Measurements from ENCODE around the gene BMI1. TPM values are rescaled to one million over a fixed set of nuclear protein-coding genes. Genes with fewer than 3 reads are reported as not detected.
A peak's percentile ranks its signal among the peaks of the same experiment; 100 is the strongest.

The BMI1 gene
- total and polyA plus RNA-seq, 2 of the 4 experiments (the other 2 are of a cell fraction): 19.7 to 25.8 TPM

DNA sequence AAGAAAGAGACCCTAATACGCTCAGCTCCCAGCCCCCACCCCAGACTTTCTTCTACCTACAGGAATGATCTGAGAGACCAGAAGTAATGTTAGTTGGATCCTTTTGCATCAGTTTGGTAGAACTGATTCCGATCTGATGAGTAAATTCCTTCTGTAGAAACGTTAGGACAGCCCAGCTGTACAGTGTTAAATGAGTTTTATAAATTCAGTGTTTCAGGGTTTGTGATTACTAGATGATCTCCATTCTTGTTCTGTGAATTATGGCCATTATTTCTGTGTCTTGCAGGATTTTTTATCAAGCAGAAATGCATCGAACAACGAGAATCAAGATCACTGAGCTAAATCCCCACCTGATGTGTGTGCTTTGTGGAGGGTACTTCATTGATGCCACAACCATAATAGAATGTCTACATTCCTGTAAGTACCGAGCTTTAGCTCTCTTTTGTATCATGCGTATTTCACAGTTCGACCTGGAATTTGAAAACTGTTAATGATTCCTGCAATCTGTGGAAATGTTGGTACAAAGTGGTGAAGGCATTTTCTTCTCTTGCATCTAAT is 5.3 kb downstream of the BMI1 start:
- peak overlapping the region in 1 of 2 experiments; percentile 54; a peak in 1 of 4 replicates for H4K8ac ChIP-seq (ENCODE audit: low read depth in 2 of 2, low read length in 2 of 2)
- H2BK120ac ChIP-seq (ENCODE audit: low read depth, low read length): no peak overlapping the region
- H2AK5ac ChIP-seq (ENCODE audit: low read depth, low read length): no peak overlapping the region
- H3K4me2 ChIP-seq (ENCODE audit: low read depth, low read length): peak overlapping the region; percentile 82
- POLR2A ChIA-PET (ENCODE audit: unreplicated experiment): no interaction called here
- peak overlapping the region; percentile 85 for H2AFZ ChIP-seq (replicated peaks; ENCODE audit: low read length, poor library complexity)
- in situ Hi-C loops (cut with MboI; ENCODE audit: low sequenced_read_pairs): loop anchor here (10.0 kb wide), 1 partner anchor 499 kb away; no protein-coding TSS in a partner anchor
- TF ChIP-seq SMC3 (IDR thresholded peaks at IDR 0.05; ENCODE audit: low read depth, low read length) (no peak), RCOR1 (IDR thresholded peaks at IDR 0.05; ENCODE audit: insufficient replicate concordance, low read length) (no peak), RFX5 (IDR thresholded peaks at IDR 0.05; ENCODE audit: low read depth, low read length) (no peak)
- H4K5ac ChIP-seq (ENCODE audit: low read depth, low read length): no peak overlapping the region
- H2BK5ac ChIP-seq (ENCODE audit: low read depth, low read length, poor library complexity, severe bottlenecking): no peak overlapping the region
- no TSS peak for BruUV-seq (replicated peaks)
- H3K4me1 ChIP-seq (ENCODE audit: control insufficient read depth, insufficient read depth, low read length): no peaks in the 10 kb centered on the region; the same call in 1 of the 2 replicates
- no peak overlapping the region for H3K4ac ChIP-seq (ENCODE audit: low read depth, low read length)
- no peak overlapping the region; the same call in 1 of the 2 replicates for H3K14ac ChIP-seq (replicated peaks; ENCODE audit: low read depth, low read length)
- dilution Hi-C loops (cut with HindIII; ENCODE audit: low sequenced_read_pairs, unreplicated experiment): no loop called here
- H3K9ac ChIP-seq (ENCODE audit: low read depth, low read length): peak overlapping the region; percentile 78
- no CpG with 5 or more reads among the region's 8 CpGs for WGBS, 2 experiments (ENCODE audit: extremely low coverage in 2 of 2, insufficient read length in 1 of 2)
- 0 out of 2 replicates have a peak, but pooled peaks cover 2% of the 10 kb centered on the region for H3K9me1 ChIP-seq (ENCODE audit: insufficient read depth, low read length)
- peak overlapping the region; percentile 55; the same call in 1 of the 2 replicates for H3K23ac ChIP-seq (ENCODE audit: low read depth, low read length)
- no peak overlapping the region for H2BK20ac ChIP-seq (ENCODE audit: low read depth, low read length)
- DNase-seq (peak; percentile 32), ATAC-seq (ENCODE audit: low read depth) (peak; percentile 4)
- H4K91ac ChIP-seq (ENCODE audit: insufficient read depth, low read depth, low read length): no peak overlapping the region
- H3K4me3 ChIP-seq (ENCODE audit: insufficient read depth, low read depth, low read length): peak overlapping the region; percentile 61
- H2BK15ac ChIP-seq (ENCODE audit: low read depth, low read length): no peak overlapping the region
- CTCF ChIA-PET: interaction anchor here (0.6 kb wide), 1 partner anchor 42 kb away, joined by 8 read pairs; no protein-coding TSS in a partner anchor
- H3K27me3 ChIP-seq (ENCODE audit: control insufficient read depth, insufficient read depth, low read length): peaks cover 21% of the 10 kb centered on the region
- peak overlapping the region; percentile 36 for H3K27ac ChIP-seq (ENCODE audit: insufficient read depth, low read length)
- peaks cover 7% of the 10 kb centered on the region for H3K36me3 ChIP-seq (ENCODE audit: control insufficient read depth, insufficient read depth, low read length)
- H3K9me3 ChIP-seq (ENCODE audit: control insufficient read depth, insufficient read depth, low read length): 0 out of 2 replicates have a peak, but pooled peaks cover 3% of the 10 kb centered on the region
- H4K20me1 ChIP-seq (ENCODE audit: insufficient read depth, low read length): peaks cover 13% of the 10 kb centered on the region; the same call in 1 of the 2 replicates
- H3K56ac ChIP-seq (ENCODE audit: extremely low read depth, insufficient read depth, low read length): peak overlapping the region; percentile 26; the same call in 1 of the 2 replicates
- H3K18ac ChIP-seq (ENCODE audit: low read depth, low read length): no peak overlapping the region
- H3K79me1 ChIP-seq (ENCODE audit: low read depth in 1 of 2, low read length in 2 of 2): peaks cover 22 to 28% of the 10 kb centered on the region in 2 experiments
- H2AK9ac ChIP-seq (replicated peaks; ENCODE audit: low read depth, low read length, poor library complexity): no peak overlapping the region
- intact Hi-C loops (cut with micrococcal nuclease): loop anchor here (5.0 to 10.0 kb wide), 3 partner anchors 229 to 814 kb away; no protein-coding TSS in a partner anchor
